ENCODE data around the gene ERO1B. TPM values are rescaled to one million over a fixed set of nuclear protein-coding genes. Genes with fewer than 3 reads are reported as not detected.

Gene ERO1B
- total RNA-seq, 1 donor: 5.2 TPM

- no peak overlapping the region for H3K4me3 ChIP-seq (ENCODE audit: low read depth, low read length)
- DNase-seq (ENCODE audit: low read depth): no peak
- no peak for TF ChIP-seq CTCF (IDR thresholded peaks at IDR 0.05; ENCODE audit: insufficient read depth, low read depth, low read length)
These were observed 39.2 kb downstream of the ERO1B start for GRCh38 chr1:236242568-236242967.

- no peak overlapping the region for H3K4me3 ChIP-seq (ENCODE audit: low read depth, low read length)
- no peak for DNase-seq (ENCODE audit: low read depth)
- no peak for TF ChIP-seq CTCF (IDR thresholded peaks at IDR 0.05; ENCODE audit: insufficient read depth, low read depth, low read length)
These were observed 41.1 kb downstream of the ERO1B start for GRCh38 chr1:236240675-236241074.

- TF ChIP-seq CTCF (IDR thresholded peaks at IDR 0.05; ENCODE audit: insufficient read depth, low read depth, low read length): no peak
- peak; percentile 8 for DNase-seq (ENCODE audit: low read depth)
- H3K4me3 ChIP-seq (ENCODE audit: low read depth, low read length): no peak overlapping the region
These were observed 42.6 kb downstream of the ERO1B start for GRCh38 chr1:236239092-236239585.

- no peak for DNase-seq (ENCODE audit: low read depth)
- no peak overlapping the region for H3K4me3 ChIP-seq (ENCODE audit: low read depth, low read length)
These were observed 46.6 kb downstream of the ERO1B start for GRCh38 chr1:236235116-236235515.

GRCh38 chr1:236228411-236228810, 53.3 kb downstream of the ERO1B start:
- H3K4me3 ChIP-seq (ENCODE audit: low read depth, low read length): no peak overlapping the region
- TF ChIP-seq CTCF (IDR thresholded peaks at IDR 0.05; ENCODE audit: insufficient read depth, low read depth, low read length): no peak
- DNase-seq (ENCODE audit: low read depth): no peak

More at GRCh38 chr1:236235116-236235515, 46.6 kb downstream of the ERO1B start:
- TF ChIP-seq CTCF (IDR thresholded peaks at IDR 0.05; ENCODE audit: insufficient read depth, low read depth, low read length): no peak

- no peak for DNase-seq (ENCODE audit: low read depth)
- no peak overlapping the region for H3K4me3 ChIP-seq (ENCODE audit: low read depth, low read length)
- TF ChIP-seq CTCF (IDR thresholded peaks at IDR 0.05; ENCODE audit: insufficient read depth, low read depth, low read length): no peak
These were observed 59.1 kb downstream of the ERO1B start for GRCh38 chr1:236222632-236223031.

- no peak for TF ChIP-seq CTCF (IDR thresholded peaks at IDR 0.05; ENCODE audit: insufficient read depth, low read depth, low read length)
- H3K4me3 ChIP-seq (ENCODE audit: low read depth, low read length): no peak overlapping the region
- no peak for DNase-seq (ENCODE audit: low read depth)
These were observed 61.3 kb downstream of the ERO1B start for GRCh38 chr1:236220473-236220872.

Data from fibroblast of villous mesenchyme (primary cell).